LHCN-M2 (cell line): ENCODE measurements around the gene IGF2. TPM values are rescaled to one million over a fixed set of nuclear protein-coding genes. Genes with fewer than 3 reads are reported as not detected.
"Not testable (repeated sequence)": the region's sequence is repeated elsewhere in the genome, so short reads cannot be mapped to it uniquely, and the experiment has no call there.

Experiments used
- DNase-seq: peaks from one replicate; pipeline ENCODE4 v3.0.0-alpha.2; 2012; ENCODE audit warnings: low read depth
- total RNA-seq: library from RNA; depleted of rRNA; stranded (reverse); fragments of >200 nt; gene quantifications from 2 replicates; pipeline ENCODE4 v1.2.3, GENCODE V29; 2014

The IGF2 gene
- total RNA-seq, 1 experiment from 2014 or later, result 173 TPM

DNA sequence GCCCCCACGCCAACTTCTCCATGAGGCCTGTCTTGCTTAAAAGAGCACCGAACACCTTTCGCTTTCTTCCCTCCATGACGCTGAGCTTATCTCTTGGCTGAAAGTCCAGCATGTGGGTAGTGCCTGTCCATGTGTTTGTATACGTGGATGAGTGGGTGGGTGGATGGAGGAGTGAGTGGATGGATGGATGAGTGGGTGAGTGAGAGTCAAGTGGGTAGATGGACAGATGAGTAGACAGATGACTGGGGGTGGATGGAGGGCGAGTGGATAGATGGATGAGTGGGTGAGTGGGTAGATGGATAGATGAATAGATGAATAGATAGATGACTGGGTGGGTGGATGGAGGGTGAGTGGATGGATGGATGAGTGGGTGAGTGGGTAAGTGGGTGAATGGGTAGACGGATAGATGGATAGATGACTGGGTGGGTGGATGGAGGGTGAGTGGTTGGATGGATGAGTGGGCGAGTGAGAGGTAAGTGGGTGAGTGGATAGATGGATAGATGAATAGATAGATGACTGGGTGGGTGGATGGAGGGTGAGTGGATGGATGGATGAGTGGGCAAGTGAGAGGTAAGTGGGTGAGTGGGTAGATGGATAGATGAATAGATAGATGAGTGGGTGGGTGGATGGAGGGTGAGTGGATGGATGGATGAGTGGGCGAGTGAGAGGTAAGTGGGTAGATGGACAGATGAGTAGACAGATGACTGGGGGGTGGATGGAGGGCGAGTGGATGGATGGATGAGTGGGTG, 14.3 kb downstream of the IGF2 start:
- not testable (repeated sequence) for DNase-seq

GRCh38 chr11:2123628-2123960, 15.6 kb downstream of the IGF2 start:
- DNase-seq, result no peak

GRCh38 chr11:2122907-2123627, 16.1 kb downstream of the IGF2 start:
- no peak for DNase-seq

DNA sequence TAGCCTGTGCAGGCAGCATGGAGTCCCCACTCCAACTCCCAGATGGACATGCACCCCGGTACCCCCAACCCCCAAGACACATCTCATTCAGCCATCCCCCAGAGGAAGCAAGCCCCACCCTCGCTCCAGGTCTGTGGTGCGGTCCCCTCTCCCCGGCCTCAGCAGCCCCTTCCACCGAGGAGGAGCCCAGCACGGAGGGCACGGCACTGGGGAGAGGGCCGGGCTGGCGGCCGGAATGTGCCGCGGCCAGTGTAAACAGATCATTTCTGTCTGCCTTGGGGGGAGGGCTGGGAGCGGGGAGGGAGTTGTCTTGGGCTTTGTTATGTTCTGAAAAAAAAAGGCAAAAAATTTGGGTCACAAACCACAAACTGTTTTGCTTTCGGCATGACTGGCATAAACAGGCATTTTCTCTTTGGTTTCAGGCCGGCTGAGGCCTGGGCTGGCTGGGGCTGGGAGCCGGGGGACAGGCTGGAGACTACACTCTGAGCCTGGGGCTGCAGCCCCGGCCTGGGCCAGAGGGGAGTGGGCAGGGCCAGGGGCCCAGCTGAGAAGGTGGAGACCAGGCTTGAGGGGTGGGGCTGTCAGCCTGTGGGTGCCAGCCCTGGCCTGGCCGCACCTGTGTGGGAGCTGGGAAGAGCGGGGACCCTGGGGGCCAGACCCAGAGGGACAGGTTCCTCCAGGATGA, 16.8 kb downstream of the IGF2 start:
- DNase-seq, result peak; percentile 74

DNA sequence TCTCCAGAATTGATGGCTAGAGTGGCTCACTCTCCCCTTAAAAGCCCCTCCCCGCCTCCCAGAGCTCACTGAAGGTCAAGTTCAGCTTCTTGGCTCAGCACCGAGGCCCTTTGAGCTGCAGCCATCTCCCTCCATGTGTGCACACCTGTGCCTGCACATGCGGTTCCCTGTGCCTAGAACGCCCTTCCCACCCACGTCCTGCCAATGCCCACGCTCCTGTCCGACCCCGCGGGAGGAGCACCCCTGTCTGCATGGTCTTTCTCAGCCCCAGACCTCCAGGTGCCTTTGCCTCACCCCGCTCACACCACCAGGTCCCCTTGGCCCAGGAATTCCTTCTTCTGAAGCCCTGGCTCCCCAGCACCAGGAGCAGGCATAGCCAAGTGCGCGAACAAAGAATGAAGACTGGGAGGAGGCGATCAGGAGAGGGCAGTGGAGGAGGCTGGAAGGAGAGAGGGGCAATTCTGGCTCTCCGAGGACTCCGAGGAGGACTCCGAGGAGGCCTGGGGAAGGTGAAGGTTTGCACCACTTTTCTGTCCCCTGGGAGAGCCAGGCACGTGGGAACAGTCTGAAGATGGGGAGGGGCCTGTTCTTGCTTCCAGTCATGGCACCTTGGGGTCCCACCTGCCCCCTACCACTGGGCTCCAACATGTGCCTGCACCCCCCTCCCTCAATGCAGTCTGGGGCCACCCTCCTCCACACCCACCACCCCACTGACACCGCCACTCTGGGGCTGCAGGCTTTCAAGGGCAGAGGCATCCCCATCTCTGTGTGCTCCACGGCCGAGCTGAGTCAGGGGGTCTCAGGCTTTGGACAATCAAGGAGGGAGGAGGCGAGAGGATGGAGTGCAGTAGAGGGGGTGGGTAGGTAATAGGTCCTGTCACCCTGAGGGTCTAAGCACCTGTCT, 17.7 kb downstream of the IGF2 start:
- DNase-seq, result no peak

GRCh38 chr11:2120359-2121100, 18.7 kb downstream of the IGF2 start:
- no peak for DNase-seq

GRCh38 chr11:2118677-2119076, 20.5 kb downstream of the IGF2 start:
- no peak for DNase-seq

DNA sequence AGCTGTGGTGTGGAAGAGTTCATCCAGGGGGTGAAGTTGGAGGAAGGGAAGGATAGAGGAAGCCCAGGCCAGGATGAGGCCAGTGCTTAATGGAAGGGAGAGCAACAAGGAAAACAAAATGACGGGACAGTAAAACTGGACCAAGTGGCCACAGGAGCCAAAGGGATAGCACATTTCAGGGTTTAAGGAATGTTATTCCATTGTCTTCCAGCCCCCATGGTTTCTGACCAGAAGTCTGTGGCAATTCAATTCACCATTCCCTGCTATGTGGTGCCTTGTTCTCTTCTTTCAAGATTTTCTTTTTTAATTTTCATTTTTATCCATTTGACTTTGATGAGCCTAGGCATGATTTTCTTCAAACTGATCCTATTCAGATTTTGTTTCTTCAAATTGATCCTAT, 22.5 kb downstream of the IGF2 start:
- DNase-seq, result no peak

DNA sequence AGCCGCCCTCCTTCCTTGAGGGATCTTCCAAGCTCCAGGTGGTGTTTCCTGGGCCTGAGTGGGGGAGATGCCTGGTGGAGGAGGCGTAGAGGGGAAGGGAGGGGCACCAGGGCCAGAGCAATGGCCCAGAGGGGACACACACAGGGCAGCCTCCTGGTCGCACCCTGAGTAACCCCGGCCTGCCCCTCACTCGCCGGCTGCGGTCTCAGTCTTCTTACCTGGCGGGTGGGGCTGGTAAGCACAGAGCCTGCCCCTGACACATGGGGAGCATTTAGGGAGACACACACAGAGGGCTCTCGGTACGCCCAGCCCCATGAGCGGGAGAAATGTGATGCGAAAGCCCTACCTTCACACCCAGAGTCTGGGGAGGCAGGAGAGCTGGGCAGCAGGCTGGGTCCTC, 23.9 kb downstream of the IGF2 start:
- DNase-seq, result no peak

DNA sequence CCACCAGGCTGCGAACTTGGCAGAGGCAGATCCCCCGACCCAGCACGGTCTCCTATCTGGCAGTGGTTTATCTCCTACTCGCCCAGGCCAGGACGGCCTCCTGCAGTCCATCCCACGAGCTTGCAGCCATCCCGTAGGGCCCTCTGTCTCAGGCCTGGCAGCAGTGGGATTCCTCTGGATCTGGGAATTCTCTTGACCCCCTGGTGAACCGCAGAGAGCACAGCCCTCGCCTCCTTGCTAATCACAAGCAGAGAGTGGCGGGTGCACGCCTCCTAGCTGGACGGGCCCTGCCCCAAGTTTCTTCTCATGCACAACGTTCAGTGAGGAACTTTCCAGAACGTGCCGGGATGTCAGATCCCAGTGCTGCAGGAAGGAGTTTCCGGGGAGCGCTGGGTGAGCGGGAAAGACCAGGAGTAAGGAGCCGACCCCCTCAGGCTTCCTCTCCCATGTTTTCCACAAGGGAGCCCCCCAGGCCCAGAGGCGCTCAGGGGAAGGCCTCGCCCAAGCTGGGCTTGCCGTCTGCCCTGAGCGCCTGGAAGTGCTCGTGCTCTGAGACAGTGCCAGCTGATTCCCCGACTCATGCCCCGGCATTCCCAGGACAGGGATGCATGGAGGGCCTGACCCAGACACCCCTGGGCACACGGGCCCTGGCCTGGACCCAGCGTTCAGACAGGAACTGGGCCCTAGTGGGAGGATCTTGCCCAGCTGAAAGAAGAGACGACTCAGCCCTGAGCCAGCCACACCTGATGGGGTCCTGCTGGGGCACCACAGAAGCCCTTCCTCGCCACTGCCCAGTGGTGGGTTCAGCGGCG, 24.6 kb downstream of the IGF2 start:
- DNase-seq, result no peak

GRCh38 chr11:2113776-2114175, 25.4 kb downstream of the IGF2 start:
- no peak for DNase-seq

GRCh38 chr11:2110521-2110920, 28.7 kb downstream of the IGF2 start:
- DNase-seq, result no peak

DNA sequence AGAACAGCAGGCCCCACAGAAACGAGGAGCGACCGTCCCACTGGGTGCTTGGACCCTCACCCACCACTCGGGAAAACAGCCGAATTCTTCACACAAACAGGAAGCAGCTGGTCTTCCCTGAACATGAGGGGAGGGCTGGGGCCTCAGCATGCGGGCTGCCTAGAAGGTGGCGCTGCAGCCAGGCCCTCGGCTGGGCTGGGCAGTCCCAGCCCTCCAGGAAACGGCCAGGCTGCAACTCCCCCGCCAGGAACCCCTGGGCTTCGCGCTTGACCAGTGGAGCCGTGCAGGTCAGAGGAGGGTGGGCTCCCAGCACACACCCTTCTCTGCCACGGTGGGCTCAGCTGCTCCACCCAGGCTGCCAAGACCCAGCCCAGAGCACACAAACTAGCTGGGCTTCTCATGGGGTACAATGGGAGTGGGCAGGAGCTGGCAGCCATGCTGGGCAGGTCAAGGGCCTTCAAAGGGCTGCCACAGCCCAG, 29.6 kb downstream of the IGF2 start:
- no peak for DNase-seq

DNA sequence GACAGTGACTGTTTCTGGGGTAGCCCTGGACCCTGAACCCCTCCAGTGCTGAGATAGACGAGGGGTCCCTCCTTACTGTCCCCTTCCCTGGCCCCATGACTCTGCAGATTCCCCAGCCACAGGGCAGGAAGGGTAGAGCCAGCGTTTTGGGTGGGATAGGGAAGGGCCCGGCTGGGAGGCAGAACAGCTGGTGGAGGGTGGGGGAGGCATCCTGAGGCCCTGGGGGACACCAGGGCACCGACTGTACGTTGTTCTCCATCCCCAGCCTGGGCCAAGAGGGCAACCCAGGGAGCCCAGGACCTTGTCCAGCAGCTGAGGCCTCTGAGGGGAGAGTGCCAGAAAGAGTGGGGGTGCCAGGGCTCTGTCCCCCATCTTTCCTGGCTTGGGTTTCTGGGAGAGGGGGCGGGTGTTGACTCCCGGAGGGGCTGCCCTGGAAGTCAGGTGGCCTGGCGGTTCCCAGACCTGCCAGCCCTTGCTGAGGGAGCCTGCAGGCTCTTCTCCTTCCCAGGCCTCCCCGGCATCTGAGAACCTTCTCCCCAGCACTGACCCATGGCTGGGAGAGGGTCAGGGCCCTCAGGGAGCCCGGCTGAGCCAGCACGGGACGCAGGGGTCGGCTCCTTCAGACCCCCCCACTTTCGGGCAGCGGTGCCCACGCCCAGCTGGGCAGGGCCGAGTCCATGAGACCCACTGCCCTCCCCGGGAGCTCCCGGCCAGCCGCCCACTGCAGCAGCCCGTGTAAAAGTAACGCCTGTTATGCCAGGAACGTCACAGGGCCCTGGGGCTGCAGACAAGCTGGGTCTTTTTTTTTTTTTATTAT, 30.3 kb downstream of the IGF2 start:
- no peak for DNase-seq

DNA sequence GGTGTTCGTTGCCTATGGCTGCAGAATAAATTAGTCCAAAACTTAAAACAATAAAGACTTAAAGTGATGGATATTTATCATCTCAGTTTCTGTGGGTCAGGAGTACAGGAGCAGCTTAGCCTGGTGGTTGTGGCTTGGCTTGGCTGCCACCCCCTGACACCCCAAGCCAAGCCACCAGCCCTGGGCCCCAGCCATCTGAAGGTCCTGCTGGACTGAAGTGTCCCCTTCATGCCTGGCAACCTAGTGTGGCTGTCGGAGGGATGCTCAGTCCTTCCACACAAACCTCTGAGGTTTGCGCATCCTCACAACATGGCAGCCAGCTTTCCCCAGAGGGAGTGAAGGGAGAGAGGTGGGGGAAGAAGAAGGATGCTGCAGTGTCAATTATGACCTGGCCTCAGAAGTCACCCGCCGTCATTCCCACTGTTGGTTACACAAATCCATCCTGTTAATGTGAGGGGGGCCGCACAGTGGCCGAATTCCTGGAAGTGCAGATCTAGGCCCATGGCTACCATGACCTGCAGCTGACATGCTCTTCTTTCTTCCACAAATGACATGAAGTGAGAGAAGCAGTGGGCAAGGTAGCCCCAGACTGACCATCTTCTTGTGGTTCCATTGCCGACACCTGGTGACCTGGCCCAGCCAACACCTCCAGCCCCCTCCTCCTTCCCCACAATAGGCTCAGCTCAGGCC, 31.1 kb downstream of the IGF2 start:
- no peak for DNase-seq

DNA sequence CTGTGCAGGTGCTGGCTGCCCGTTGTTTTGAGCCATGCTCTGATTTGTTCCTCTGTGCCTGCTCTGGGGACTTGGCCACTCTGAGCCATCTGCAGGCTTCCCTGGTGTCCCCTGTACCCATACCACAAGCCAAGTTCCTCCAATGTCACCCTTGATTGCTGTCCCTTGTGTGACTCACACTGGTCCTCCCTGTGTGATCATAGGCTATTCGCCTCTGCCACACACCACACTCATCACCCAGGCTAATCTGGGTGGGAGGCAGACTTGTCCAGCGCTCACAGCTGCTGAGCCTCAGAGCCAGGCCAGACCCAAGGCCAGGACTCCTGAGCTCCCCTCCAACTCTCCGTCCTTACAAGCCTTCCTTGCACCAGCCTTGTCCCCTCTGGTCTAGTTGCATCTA, 31.7 kb downstream of the IGF2 start:
- no peak for DNase-seq

DNA sequence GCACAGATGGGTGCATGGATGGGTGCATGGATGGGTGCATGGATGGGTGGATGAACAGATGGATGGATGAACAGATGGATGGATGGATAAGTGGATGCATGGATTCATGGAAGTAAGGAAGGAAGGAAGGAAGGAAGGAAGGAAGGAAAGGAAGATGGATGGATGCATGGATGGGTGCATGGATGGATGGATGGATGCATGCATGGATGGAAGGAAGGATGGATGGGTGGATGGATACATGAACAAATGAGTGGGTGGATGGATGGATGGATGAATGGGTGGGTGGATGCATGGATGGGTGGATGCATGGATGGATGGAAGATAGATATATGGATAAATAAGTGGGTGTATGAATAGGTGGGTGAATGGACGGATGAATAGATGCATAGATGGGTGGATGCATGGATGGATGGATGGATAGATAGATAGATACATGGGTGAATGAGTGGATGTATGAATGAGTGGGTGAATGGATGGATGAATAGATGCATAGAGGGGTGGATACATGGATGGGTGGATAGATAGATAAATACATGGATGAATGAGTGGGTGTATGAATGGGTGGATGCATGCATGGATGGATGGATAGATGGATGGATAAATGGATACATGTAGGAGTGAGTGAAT, 32.5 kb downstream of the IGF2 start:
- DNase-seq, result no peak

DNA sequence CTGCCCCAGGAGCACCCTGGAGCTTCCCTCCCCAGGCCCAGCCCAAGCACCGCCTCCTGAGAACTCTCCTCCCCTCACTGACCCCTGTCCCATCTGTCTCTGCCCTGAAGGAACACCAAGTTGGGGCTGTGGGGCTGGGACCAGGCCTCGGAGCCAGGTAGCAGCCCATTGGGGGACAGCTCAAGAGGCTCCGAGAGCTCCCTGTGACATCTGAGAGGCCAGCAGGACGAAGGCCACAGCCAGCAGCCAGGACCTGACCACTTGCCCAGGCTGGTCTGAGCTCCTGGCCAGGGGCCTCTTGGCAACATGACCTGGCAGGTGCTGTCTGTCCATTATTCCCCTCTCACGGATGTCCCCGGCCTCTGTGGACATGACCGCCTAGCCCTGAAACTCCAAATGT, 33.7 kb downstream of the IGF2 start:
- DNase-seq, result no peak
